Uterus (tissue), 2 donors: ENCODE measurements around the gene NAT9.

ENCODE experiments used
- POLR2A ChIP-seq, 2 donors: fragments of 450-650 bp; IDR thresholded peaks; one replicate each; pipeline ENCODE4 v1.6.1; 2016; ENCODE audit warnings: antibody characterized with exemption in 2 of 2, mild to moderate bottlenecking in 1 of 2, moderate library complexity in 1 of 2
- TF ChIP-seq, protein P1 (sequence below), 4 experiments: fragments of 200-600 bp in 2 of 4; fragments of 450-650 bp in 2 of 4; sonication (generic) in 2 of 4; IDR thresholded peaks; one replicate each; pipeline ENCODE4 v1.5.1; 2016 to 2019; ENCODE audit warnings: antibody characterized with exemption in 4 of 4, mild to moderate bottlenecking in 2 of 4, moderate library complexity in 1 of 4

DNA sequence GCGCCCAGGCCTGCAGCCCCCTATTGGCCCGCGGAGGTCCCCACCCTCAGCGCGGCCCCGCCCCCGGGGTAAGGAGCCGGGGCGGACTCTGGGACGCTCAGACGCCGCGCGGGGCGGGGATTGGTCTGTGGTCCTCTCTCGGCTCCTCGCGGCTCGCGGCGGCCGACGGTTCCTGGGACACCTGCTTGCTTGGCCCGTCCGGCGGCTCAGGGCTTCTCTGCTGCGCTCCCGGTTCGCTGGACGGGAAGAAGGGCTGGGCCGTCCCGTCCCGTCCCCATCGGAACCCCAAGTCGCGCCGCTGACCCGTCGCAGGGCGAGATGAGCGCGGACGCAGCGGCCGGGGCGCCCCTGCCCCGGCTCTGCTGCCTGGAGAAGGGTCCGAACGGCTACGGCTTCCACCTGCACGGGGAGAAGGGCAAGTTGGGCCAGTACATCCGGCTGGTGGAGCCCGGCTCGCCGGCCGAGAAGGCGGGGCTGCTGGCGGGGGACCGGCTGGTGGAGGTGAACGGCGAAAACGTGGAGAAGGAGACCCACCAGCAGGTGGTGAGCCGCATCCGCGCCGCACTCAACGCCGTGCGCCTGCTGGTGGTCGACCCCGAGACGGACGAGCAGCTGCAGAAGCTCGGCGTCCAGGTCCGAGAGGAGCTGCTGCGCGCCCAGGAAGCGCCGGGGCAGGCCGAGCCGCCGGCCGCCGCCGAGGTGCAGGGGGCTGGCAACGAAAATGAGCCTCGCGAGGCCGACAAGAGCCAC is 27.4 kb downstream of the NAT9 start, which contains the start of gene NHERF1:
- peak; percentile 95 for TF ChIP-seq POLR2A (IDR thresholded peaks at IDR 0.05)
- TF ChIP-seq, protein P1, sequence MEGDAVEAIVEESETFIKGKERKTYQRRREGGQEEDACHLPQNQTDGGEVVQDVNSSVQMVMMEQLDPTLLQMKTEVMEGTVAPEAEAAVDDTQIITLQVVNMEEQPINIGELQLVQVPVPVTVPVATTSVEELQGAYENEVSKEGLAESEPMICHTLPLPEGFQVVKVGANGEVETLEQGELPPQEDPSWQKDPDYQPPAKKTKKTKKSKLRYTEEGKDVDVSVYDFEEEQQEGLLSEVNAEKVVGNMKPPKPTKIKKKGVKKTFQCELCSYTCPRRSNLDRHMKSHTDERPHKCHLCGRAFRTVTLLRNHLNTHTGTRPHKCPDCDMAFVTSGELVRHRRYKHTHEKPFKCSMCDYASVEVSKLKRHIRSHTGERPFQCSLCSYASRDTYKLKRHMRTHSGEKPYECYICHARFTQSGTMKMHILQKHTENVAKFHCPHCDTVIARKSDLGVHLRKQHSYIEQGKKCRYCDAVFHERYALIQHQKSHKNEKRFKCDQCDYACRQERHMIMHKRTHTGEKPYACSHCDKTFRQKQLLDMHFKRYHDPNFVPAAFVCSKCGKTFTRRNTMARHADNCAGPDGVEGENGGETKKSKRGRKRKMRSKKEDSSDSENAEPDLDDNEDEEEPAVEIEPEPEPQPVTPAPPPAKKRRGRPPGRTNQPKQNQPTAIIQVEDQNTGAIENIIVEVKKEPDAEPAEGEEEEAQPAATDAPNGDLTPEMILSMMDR (IDR thresholded peaks at IDR 0.05) = peak in 1 of 4 experiments; percentile 6
